NCI-H69 (cell line): ENCODE measurements around the gene PPP4R1.

Source experiments
- DNase-seq: peaks from one replicate; lab custom pipeline; 2025; lab: John Stamatoyannopoulos, UW

PPP4R1 gene

DNA sequence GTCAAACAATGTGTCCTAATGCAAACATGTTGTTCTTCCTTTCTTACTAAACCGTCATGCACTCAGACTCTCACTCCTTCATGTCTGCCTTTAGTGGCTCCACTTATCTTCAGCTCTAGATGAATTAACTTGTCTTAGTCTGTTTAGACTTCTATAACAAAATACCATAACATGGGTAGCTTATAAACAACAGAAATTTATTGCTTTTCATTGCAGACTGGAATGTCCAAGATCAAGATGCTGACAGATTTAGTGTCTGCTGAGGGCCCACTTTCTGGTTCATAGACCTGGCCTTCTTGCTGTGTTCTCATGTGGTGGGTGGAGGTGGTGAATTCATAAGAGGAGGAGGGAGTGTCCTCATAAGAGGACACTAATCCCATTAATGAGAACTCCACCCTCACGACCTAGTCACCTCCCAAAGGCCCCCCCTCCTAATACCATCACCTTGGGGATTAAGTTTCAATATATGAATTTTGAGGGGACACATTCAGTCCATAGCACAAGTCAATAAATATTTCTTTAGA is 106.7 kb downstream of the PPP4R1 start:
- no peak for DNase-seq

DNA sequence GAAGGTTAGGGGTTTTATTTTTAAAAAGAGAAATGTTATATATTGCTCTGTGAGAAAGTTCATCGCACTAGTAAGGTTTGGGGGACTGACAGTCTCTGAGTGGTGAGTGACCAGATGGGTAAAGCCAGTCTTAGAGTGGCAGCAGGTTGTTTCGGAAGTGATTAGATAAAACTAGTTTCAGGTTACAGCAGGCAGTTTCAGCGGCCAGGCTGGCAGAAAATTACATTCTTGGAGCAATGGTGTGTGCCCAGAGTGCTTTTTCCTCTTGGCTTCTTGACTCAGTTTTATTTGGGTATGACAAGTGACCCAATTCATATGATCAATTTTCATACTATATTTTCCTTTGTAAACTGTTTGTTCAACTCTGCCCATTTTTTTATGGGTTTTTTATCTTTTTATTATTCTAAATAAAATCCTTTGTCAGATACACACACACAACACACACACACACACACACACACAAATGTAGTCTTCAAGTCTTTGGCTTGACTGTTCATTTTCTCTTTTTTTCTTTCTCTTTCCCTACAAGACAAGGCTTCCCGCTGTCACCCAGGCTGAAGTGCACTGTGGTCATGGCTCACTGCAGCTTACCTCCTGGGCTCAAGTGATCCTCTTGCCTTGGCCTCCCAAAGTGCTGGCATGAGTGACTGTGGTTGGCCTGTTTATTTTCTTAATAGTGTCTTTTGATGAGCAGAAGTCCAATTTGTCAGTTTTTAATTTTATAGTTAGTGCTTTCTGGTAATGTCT is 108.1 kb downstream of the PPP4R1 start:
- peak; percentile 47 for DNase-seq
